ENCODE results near the gene RWDD4.

The RWDD4 gene

DNA sequence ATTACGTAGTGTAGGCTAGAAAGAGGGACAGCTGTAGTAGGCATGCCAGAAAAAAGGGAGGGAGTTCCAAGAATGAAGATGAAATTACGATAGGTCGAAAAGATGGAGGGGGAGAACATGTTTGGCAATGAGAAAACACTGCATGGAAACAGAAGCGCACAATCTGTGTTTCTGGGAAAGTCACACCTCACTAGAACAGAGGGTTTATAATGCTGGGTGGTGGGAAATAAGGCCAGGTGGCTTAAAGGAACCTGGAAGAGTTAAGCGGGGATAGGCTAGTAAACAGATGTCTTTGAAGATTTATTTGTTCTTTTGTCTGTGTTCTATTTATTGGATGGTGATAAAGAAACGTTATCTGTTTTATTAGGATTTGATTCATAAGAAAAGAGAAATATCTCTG, 29.2 kb upstream of the RWDD4 start:
- TF ChIP-seq, protein P1, sequence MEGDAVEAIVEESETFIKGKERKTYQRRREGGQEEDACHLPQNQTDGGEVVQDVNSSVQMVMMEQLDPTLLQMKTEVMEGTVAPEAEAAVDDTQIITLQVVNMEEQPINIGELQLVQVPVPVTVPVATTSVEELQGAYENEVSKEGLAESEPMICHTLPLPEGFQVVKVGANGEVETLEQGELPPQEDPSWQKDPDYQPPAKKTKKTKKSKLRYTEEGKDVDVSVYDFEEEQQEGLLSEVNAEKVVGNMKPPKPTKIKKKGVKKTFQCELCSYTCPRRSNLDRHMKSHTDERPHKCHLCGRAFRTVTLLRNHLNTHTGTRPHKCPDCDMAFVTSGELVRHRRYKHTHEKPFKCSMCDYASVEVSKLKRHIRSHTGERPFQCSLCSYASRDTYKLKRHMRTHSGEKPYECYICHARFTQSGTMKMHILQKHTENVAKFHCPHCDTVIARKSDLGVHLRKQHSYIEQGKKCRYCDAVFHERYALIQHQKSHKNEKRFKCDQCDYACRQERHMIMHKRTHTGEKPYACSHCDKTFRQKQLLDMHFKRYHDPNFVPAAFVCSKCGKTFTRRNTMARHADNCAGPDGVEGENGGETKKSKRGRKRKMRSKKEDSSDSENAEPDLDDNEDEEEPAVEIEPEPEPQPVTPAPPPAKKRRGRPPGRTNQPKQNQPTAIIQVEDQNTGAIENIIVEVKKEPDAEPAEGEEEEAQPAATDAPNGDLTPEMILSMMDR (IDR thresholded peaks at IDR 0.05; ENCODE audit: control insufficient read depth, insufficient read depth, low read depth, low read length, missing control alignments): no peak
- H3K4me3 ChIP-seq (ENCODE audit: control insufficient read depth, low read depth, low read length): no peak overlapping the region
- DNase-seq (ENCODE audit: low read depth): no peak

DNA sequence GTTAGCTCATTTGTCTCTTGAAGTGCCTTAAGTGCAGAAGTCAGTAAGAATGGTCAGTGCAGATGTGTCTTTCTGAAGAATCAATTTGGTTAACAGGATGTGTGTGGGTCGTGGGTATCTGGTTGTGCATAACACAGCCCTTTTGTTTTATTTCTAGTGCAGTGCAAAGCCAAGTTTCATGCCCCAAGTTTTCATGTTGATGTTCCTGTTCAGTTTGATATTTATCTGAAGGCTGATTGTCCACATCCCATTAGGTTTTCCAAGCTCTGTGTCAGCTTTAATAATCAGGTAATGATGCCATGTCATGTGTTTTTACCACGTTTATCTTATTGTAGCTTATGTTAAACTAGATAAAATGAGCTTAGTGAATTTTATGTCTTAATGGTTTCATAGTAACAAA, 27.5 kb upstream of the RWDD4 start:
- TF ChIP-seq, protein P1 (IDR thresholded peaks at IDR 0.05; ENCODE audit: control insufficient read depth, insufficient read depth, low read depth, low read length, missing control alignments): no peak
- no peak overlapping the region for H3K4me3 ChIP-seq (ENCODE audit: control insufficient read depth, low read depth, low read length)
- no peak for DNase-seq (ENCODE audit: low read depth)

DNA sequence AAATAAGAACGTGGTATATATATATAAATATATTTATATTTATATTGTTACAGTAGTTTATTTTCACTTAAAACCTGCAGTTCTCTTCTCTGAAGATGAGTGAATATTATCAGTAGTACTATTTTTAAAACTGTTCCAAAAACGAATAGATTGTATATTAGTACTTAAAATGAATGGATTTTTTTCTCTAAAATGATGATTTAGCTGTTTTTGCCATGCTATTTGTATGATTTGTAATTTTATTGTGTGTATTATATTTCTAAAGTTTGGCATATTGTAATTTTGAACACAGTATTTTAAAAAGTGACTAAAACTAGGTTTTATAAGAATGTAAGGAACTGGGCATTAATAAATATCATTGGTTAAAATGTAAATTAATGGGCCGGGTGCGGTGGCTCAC, 22.1 kb upstream of the RWDD4 start:
- H3K4me3 ChIP-seq (ENCODE audit: control insufficient read depth, low read depth, low read length): no peak overlapping the region
- DNase-seq (ENCODE audit: low read depth): no peak
- TF ChIP-seq, protein P1 (IDR thresholded peaks at IDR 0.05; ENCODE audit: control insufficient read depth, insufficient read depth, low read depth, low read length, missing control alignments): no peak

DNA sequence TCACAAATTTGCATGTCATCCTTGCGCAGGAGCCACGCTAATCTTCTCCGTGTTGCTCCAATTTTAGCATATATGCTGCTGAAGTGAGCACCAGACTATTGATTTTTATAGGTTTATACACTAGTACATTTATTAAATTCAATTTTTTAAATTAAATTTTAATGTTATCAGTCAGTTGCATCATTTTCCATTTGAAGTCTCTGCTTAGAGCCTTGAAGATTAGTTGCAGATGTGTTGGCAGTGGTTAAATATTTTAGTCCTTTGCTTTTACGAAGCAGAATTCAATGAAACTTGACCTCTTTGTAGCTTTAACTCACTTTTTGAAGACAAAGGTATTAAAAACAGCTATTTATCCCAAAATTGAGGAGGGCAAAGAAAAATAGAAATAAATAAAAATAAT, 16.6 kb upstream of the RWDD4 start:
- peak; percentile 47 for DNase-seq (ENCODE audit: low read depth)
- H3K4me3 ChIP-seq (ENCODE audit: control insufficient read depth, low read depth, low read length): no peak overlapping the region
- TF ChIP-seq, protein P1 (IDR thresholded peaks at IDR 0.05; ENCODE audit: control insufficient read depth, insufficient read depth, low read depth, low read length, missing control alignments): no peak

DNA sequence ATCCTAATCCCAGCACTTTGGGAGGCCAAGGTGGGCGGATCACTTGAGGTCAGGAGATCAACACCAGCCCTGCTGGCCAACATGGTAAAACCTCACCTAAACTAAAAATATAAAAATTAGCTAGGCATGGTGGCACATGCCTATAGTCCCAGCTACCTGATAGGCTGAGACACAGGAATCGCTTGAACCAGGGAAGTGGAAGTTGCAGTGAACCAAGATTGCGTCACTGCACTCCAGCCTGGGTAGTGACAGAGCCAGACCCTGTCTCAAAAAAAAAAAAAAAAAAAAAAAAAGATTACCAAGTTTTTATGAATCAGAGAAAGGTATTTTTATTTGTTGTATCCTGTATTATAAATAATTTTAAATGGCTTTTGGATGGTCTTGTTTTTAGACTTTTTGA, 15.2 kb upstream of the RWDD4 start:
- TF ChIP-seq, protein P1 (IDR thresholded peaks at IDR 0.05; ENCODE audit: control insufficient read depth, insufficient read depth, low read depth, low read length, missing control alignments): no peak
- no peak for DNase-seq (ENCODE audit: low read depth)
- H3K4me3 ChIP-seq (ENCODE audit: control insufficient read depth, low read depth, low read length): no peak overlapping the region

DNA sequence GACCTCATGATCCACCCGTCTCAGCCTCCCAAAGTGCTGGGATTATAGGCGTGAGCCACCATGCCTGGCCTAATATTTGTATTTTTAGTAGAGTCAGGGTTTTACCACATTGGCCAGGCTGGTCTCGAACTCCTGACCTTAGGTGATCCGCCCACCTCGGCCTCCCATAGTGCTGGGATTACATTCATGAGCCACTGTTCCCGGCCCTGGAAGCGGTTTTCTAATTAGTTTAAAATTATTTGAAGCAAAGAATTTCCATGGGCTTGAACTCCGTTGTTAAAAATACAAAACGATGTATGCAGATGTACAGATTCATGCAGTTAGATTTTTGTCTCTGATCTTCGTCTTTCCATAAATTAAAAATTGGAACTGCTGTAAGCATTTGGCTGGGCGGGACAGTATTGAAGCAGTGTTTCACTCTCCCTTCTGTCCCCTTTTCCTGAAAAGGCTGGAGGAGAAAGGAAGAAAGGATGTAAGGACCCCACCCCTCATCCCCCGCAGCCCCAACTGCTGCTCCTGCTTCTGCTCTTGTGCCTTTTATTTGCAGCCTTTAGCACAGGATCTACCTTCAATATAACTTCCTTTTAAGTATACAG, 12.1 kb upstream of the RWDD4 start:
- no peak overlapping the region for H3K4me3 ChIP-seq (ENCODE audit: control insufficient read depth, low read depth, low read length)
- TF ChIP-seq, protein P1 (IDR thresholded peaks at IDR 0.05; ENCODE audit: control insufficient read depth, insufficient read depth, low read depth, low read length, missing control alignments): no peak
- DNase-seq (ENCODE audit: low read depth): no peak

DNA sequence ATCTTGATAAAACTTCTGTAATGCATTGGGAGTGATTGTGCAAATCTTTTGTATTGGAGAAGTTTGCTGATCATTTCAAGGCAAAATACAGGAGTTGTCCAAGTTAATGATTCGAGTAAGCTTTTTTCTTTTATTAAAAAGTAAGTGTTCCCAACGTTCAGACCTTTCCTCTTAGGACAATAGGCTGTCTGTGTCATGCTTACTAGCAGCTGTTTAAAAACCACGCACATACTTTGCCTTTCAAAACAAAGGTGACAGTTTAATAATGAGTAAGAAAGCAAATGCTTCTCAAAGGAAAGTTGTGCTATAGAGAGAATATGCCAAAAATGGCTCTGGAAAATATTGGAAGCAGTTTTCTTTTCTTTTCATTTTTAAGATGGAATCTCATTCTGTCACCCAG, 11.3 kb upstream of the RWDD4 start:
- TF ChIP-seq, protein P1 (IDR thresholded peaks at IDR 0.05; ENCODE audit: control insufficient read depth, insufficient read depth, low read depth, low read length, missing control alignments): no peak
- DNase-seq (ENCODE audit: low read depth): no peak

More for the DNA sequence above, 11.3 kb upstream of the RWDD4 start:
- H3K4me3 ChIP-seq (ENCODE audit: control insufficient read depth, low read depth, low read length): no peak overlapping the region

Data from AG09309 (cell line).